ENCODE results near the gene SYF2.

The SYF2 gene

GRCh38 chr1:25199819-25200620, 32.3 kb downstream of the SYF2 start:
- Histone ChIP-seq H4K8ac (ENCODE audit: low read depth, low read length) (peak overlapping the region; percentile 29), H3K4ac (ENCODE audit: low read length) (no peak overlapping the region), H3K36me3 (replicated peaks in 1 of 2; ENCODE audit: control insufficient read depth in 2 of 2, insufficient read depth in 2 of 2, low read length in 2 of 2) (no peaks in the 10 kb centered on the region), H3K79me1 (ENCODE audit: low read depth, low read length) (no peaks in the 10 kb centered on the region), H3K23ac (ENCODE audit: low read depth, low read length, poor library complexity) (no peak overlapping the region), H3K4me1 (ENCODE audit: control insufficient read depth in 2 of 2, insufficient read depth in 1 of 2, low read depth in 1 of 2, low read length in 2 of 2) (peaks cover 0 to 11% of the 10 kb centered on the region in 2 donors), H2BK5ac (ENCODE audit: low read length) (no peak overlapping the region), H2BK12ac (ENCODE audit: low read length) (no peak overlapping the region), H3K9me3 (replicated peaks in 1 of 2; ENCODE audit: control insufficient read depth in 2 of 2, insufficient read depth in 1 of 2, low read depth in 1 of 2, low read length in 2 of 2) (no peaks in the 10 kb centered on the region), H3K18ac (ENCODE audit: low read length) (peak overlapping the region; percentile 63), H3K27ac (replicated peaks; ENCODE audit: low read length) (no peak overlapping the region), H2BK120ac (ENCODE audit: low read depth, low read length) (no peak overlapping the region), H3K4me2 (ENCODE audit: insufficient read depth, low read length, poor library complexity, severe bottlenecking) (no peak overlapping the region), H4K91ac (ENCODE audit: low read depth, low read length, poor library complexity) (no peak overlapping the region), H3K4me3 (ENCODE audit: low read length in 2 of 2) (no peak overlapping the region), H2AFZ (ENCODE audit: low read length) (peak overlapping the region; percentile 6), H2BK15ac (ENCODE audit: low read length) (peak overlapping the region; percentile 14), H2AK5ac (ENCODE audit: low read depth, low read length) (peak overlapping the region; percentile 29), H3K27me3 (ENCODE audit: control insufficient read depth in 3 of 3, insufficient read depth in 3 of 3, low read depth in 1 of 3, low read length in 3 of 3) (peaks cover 0 to 35% (median 0%) of the 10 kb centered on the region in 3 experiments), H3K9ac (ENCODE audit: low read depth, low read length, poor library complexity) (no peak overlapping the region), H3K14ac (ENCODE audit: low read length) (no peak overlapping the region)
- DNase-seq (ENCODE audit: low spot score) = no peak
- no CpG with 5 or more reads among the region's 20 CpGs for WGBS, 2 donors (ENCODE audit: extremely low coverage in 2 of 2, insufficient read length in 2 of 2, insufficient replicate concordance in 1 of 2)

DNA sequence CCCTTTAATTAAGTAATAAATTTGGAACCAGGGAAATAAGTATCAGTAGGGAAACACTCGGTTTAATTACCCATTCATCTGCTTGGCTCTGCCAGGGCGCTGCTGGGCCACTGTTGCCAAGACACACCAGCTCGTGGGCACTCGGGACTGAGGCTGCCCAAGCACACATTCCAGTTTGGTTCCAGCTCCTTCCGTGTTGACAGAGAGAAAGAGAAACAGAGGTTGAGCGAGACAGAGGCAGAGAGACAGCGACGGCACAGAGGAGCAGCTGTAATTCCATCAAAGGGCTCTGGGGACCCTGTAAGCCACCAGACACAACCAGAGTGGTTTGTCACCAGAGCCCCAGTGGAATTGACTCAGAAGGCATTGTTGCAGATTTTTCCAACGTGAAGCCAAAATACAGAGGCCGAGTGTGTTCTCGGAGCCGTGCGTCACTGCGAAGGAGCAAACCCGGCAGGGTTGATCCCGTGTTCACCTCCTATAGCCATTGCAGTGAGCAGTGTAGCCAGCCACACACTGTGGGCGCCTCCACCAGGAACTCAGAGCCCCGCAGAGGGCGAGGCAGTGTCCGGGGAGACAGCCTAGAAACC, 33.5 kb downstream of the SYF2 start:
- DNase-seq (ENCODE audit: low spot score) = no peak

GRCh38 chr1:25197982-25198662, 34.2 kb downstream of the SYF2 start:
- no peak overlapping the region for H3K14ac ChIP-seq (ENCODE audit: low read length)
- no peak overlapping the region for H3K23ac ChIP-seq (ENCODE audit: low read depth, low read length, poor library complexity)
- no peaks in the 10 kb centered on the region for H3K36me3 ChIP-seq (replicated peaks in 1 of 2; ENCODE audit: control insufficient read depth in 2 of 2, insufficient read depth in 2 of 2, low read length in 2 of 2)
- no peak overlapping the region for H3K18ac ChIP-seq (ENCODE audit: low read length)
- no peak overlapping the region for H3K4me3 ChIP-seq (ENCODE audit: low read length in 2 of 2)
- H2BK5ac ChIP-seq (ENCODE audit: low read length) = no peak overlapping the region
- DNase-seq (ENCODE audit: low spot score) = no peak
- H3K79me1 ChIP-seq (ENCODE audit: low read depth, low read length) = no peaks in the 10 kb centered on the region
- no peak overlapping the region for H2BK15ac ChIP-seq (ENCODE audit: low read length)
- H4K91ac ChIP-seq (ENCODE audit: low read depth, low read length, poor library complexity) = no peak overlapping the region
- no peak overlapping the region for H2AFZ ChIP-seq (ENCODE audit: low read length)
- no peak overlapping the region for H4K8ac ChIP-seq (ENCODE audit: low read depth, low read length)
- no peak overlapping the region for H3K4me2 ChIP-seq (ENCODE audit: insufficient read depth, low read length, poor library complexity, severe bottlenecking)
- H3K9me3 ChIP-seq (replicated peaks in 1 of 2; ENCODE audit: control insufficient read depth in 2 of 2, insufficient read depth in 1 of 2, low read depth in 1 of 2, low read length in 2 of 2) = peaks cover 0 to 2% of the 10 kb centered on the region in 2 donors
- no peak overlapping the region for H2BK12ac ChIP-seq (ENCODE audit: low read length)
- no peak overlapping the region for H3K9ac ChIP-seq (ENCODE audit: low read depth, low read length, poor library complexity)
- H3K4ac ChIP-seq (ENCODE audit: low read length) = no peak overlapping the region
- WGBS, 2 donors (ENCODE audit: extremely low coverage in 2 of 2, insufficient read length in 2 of 2, insufficient replicate concordance in 1 of 2) = no CpG with 5 or more reads among the region's 11 CpGs
- H3K27me3 ChIP-seq (ENCODE audit: control insufficient read depth in 3 of 3, insufficient read depth in 3 of 3, low read depth in 1 of 3, low read length in 3 of 3) = peaks cover 0 to 39% (median 0%) of the 10 kb centered on the region in 3 experiments
- no peak overlapping the region for H2AK5ac ChIP-seq (ENCODE audit: low read depth, low read length)
- H3K27ac ChIP-seq (replicated peaks; ENCODE audit: low read length) = no peak overlapping the region
- peaks cover 7 to 18% of the 10 kb centered on the region in 2 donors for H3K4me1 ChIP-seq (ENCODE audit: control insufficient read depth in 2 of 2, insufficient read depth in 1 of 2, low read depth in 1 of 2, low read length in 2 of 2)
- no peak overlapping the region for H2BK120ac ChIP-seq (ENCODE audit: low read depth, low read length)

More for the DNA sequence above, 33.5 kb downstream of the SYF2 start:
- H2BK5ac ChIP-seq (ENCODE audit: low read length) = no peak overlapping the region
- H3K27me3 ChIP-seq (ENCODE audit: control insufficient read depth in 3 of 3, insufficient read depth in 3 of 3, low read depth in 1 of 3, low read length in 3 of 3) = peaks cover 0 to 35% (median 0%) of the 10 kb centered on the region in 3 experiments
- H3K23ac ChIP-seq (ENCODE audit: low read depth, low read length, poor library complexity) = no peak overlapping the region
- no peak overlapping the region for H3K4ac ChIP-seq (ENCODE audit: low read length)
- H3K4me3 ChIP-seq (ENCODE audit: low read length in 2 of 2) = no peak overlapping the region
- no peak overlapping the region for H3K27ac ChIP-seq (replicated peaks; ENCODE audit: low read length)
- H3K36me3 ChIP-seq (replicated peaks in 1 of 2; ENCODE audit: control insufficient read depth in 2 of 2, insufficient read depth in 2 of 2, low read length in 2 of 2) = no peaks in the 10 kb centered on the region
- H3K9me3 ChIP-seq (replicated peaks in 1 of 2; ENCODE audit: control insufficient read depth in 2 of 2, insufficient read depth in 1 of 2, low read depth in 1 of 2, low read length in 2 of 2) = no peaks in the 10 kb centered on the region
- H2AFZ ChIP-seq (ENCODE audit: low read length) = peak overlapping the region; percentile 6
- H3K79me1 ChIP-seq (ENCODE audit: low read depth, low read length) = no peaks in the 10 kb centered on the region
- H4K8ac ChIP-seq (ENCODE audit: low read depth, low read length) = no peak overlapping the region
- H2BK120ac ChIP-seq (ENCODE audit: low read depth, low read length) = no peak overlapping the region
- WGBS, 2 donors (ENCODE audit: extremely low coverage in 2 of 2, insufficient read length in 2 of 2, insufficient replicate concordance in 1 of 2) = no CpG with 5 or more reads among the region's 20 CpGs
- H3K4me1 ChIP-seq (ENCODE audit: control insufficient read depth in 2 of 2, insufficient read depth in 1 of 2, low read depth in 1 of 2, low read length in 2 of 2) = peaks cover 7 to 18% of the 10 kb centered on the region in 2 donors
- no peak overlapping the region for H3K9ac ChIP-seq (ENCODE audit: low read depth, low read length, poor library complexity)
- H2AK5ac ChIP-seq (ENCODE audit: low read depth, low read length) = no peak overlapping the region
- no peak overlapping the region for H3K4me2 ChIP-seq (ENCODE audit: insufficient read depth, low read length, poor library complexity, severe bottlenecking)
- peak overlapping the region; percentile 7 for H2BK15ac ChIP-seq (ENCODE audit: low read length)
- H4K91ac ChIP-seq (ENCODE audit: low read depth, low read length, poor library complexity) = no peak overlapping the region
- H2BK12ac ChIP-seq (ENCODE audit: low read length) = no peak overlapping the region
- H3K18ac ChIP-seq (ENCODE audit: low read length) = peak overlapping the region; percentile 58
- peak overlapping the region; percentile 95 for H3K14ac ChIP-seq (ENCODE audit: low read length)

Measured in neuronal stem cell (in vitro differentiated cells).